ENCODE measurements around the gene NPEPL1. TPM values are rescaled to one million over a fixed set of nuclear protein-coding genes. Genes with fewer than 3 reads are reported as not detected.
"Not testable (repeated sequence)": the region's sequence is repeated elsewhere in the genome, so short reads cannot be mapped to it uniquely, and the experiment has no call there.

NPEPL1 gene
- total and polyA plus RNA-seq, 2 donors: 7.4 to 52.3 TPM

DNA sequence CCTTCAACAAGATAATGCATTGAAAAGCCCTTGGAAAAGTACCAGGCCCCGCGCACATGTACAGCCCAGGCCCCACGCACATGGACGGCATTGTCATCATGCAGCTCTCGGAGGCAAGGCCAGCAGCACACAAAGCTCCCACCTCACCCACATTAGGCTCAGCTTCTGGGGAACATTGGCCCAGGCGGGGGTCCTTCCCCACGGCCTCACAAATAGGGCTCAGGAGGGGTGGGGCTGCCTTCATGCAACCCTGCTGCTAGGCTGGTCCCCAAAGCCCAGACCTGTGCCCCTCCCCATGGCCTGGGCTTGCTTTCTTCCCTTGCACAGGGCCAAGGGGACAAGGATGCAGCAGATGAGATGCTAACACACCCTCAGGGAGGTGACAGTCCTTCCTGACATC, 26.7 kb downstream of the NPEPL1 start:
- no peak for DNase-seq (ENCODE audit: low read depth in 6 of 9, low spot score in 9 of 9)
- H3K4me1 ChIP-seq (ENCODE audit: control insufficient read depth in 2 of 2, insufficient read depth in 2 of 2, low read length in 2 of 2): no peaks in the 10 kb centered on the region
- H3K9me3 ChIP-seq (ENCODE audit: control insufficient read depth in 2 of 2, insufficient read depth in 1 of 2, low read length in 1 of 2): no peaks in the 10 kb centered on the region
- H3K4me3 ChIP-seq (ENCODE audit: low read length in 2 of 2): no peak overlapping the region
- H3K27me3 ChIP-seq (ENCODE audit: control insufficient read depth in 2 of 2, insufficient read depth in 1 of 2, low read length in 1 of 2): peaks cover 0 to 9% of the 10 kb centered on the region in 2 donors
- WGBS: 96% methylated on average over 7 of the region's 7 CpGs
- H3K36me3 ChIP-seq (ENCODE audit: control insufficient read depth in 2 of 2, insufficient read depth in 2 of 2, low read length in 1 of 2): no peaks in the 10 kb centered on the region
- no peak overlapping the region for H3K27ac ChIP-seq (ENCODE audit: low read depth in 1 of 2, low read length in 1 of 2)

DNA sequence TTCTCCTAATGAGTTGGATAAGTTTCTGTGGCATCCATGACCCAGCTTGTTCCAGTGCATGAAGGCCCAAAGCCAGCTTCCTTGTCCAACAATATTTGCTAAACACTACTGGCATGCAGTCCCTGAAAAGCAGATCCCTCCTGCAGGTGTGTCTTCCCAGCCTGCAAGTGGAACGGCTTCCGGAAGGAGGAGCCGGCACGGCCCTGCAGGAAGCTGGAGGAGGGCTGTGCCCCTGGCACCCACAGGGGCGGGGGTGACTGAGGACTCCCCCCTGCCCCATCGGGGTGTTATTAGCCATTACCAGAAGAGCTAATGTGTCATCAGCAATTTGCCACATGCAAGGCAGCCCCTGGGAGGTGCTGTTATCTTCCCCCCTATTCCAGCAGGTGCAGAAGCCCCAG, 27.4 kb downstream of the NPEPL1 start:
- no peak for DNase-seq (ENCODE audit: low read depth in 6 of 9, low spot score in 9 of 9)
- Histone ChIP-seq H3K27me3 (ENCODE audit: control insufficient read depth in 2 of 2, insufficient read depth in 1 of 2, low read length in 1 of 2) (peaks cover 0 to 9% of the 10 kb centered on the region in 2 donors), H3K4me1 (ENCODE audit: control insufficient read depth in 2 of 2, insufficient read depth in 2 of 2, low read length in 2 of 2) (no peaks in the 10 kb centered on the region), H3K9me3 (ENCODE audit: control insufficient read depth in 2 of 2, insufficient read depth in 1 of 2, low read length in 1 of 2) (no peaks in the 10 kb centered on the region), H3K4me3 (ENCODE audit: low read length in 2 of 2) (no peak overlapping the region), H3K27ac (ENCODE audit: low read depth in 1 of 2, low read length in 1 of 2) (no peak overlapping the region), H3K36me3 (ENCODE audit: control insufficient read depth in 2 of 2, insufficient read depth in 2 of 2, low read length in 1 of 2) (no peaks in the 10 kb centered on the region)
- WGBS: 51% methylated on average over 6 of the region's 6 CpGs

DNA sequence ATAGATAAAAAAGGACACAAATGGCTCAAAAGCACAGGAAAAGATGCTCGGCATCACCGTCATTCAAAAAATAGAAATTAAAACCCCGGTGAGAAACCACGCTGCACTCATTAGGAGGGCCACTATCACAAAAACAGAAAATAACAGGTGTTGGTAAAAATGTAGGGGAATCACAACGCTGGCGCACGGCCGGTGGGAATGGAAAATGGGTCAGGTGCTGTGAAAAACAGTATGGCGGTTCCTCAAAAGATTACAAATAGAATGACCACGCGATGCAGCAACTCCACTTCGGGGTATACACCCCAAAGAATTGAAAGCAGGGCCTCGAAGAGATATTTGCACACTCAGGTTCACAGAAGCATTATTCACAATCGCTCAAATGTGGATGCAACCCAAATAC, 28.3 kb downstream of the NPEPL1 start:
- WGBS: 97% methylated on average over 14 of the region's 14 CpGs

DNA sequence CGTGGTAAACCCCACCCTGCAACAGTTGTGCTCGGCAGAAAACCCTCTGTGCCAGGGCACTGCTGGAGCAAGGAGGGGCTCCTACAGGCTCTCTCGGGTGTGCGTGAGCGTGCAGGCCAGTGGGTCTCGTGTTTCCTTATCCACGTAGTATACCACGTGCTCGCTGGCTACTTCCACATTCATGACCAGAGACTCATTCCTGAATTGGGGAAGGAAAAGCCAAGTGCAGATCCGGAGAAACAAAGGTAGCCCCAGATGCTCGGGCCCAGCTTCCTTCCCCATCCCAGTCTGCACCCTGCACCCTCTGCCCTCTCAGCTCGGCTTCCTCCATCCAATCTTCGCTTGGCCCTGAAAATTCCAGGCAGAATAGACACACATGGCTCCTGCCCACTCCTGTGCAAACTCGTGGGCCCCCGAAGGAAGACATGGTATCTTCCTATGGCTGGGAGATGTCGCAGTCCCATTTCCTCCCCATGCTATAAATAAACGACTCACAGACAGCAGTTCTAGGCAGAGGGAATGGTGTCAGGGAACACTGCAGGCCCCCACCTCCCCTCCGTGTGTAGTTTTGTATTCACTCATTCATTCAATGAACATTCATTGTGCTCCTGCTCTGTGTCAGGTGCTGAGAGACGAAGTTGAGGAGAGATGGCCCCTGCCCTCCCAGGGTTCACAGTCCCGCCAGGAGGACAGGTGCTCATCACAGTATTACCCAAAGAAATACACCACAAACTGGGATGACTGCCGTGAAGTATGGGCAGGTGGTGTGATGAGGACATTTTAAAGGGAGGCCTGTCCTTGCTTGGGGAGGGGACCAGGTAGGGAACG, 29.6 kb downstream of the NPEPL1 start:
- Histone ChIP-seq H3K4me1 (ENCODE audit: control insufficient read depth in 2 of 2, insufficient read depth in 2 of 2, low read length in 2 of 2) (no peaks in the 10 kb centered on the region), H3K4me3 (ENCODE audit: low read length in 2 of 2) (no peak overlapping the region), H3K36me3 (ENCODE audit: control insufficient read depth in 2 of 2, insufficient read depth in 2 of 2, low read length in 1 of 2) (no peaks in the 10 kb centered on the region), H3K27ac (ENCODE audit: low read depth in 1 of 2, low read length in 1 of 2) (no peak overlapping the region), H3K9me3 (ENCODE audit: control insufficient read depth in 2 of 2, insufficient read depth in 1 of 2, low read length in 1 of 2) (no peaks in the 10 kb centered on the region), H3K27me3 (ENCODE audit: control insufficient read depth in 2 of 2, insufficient read depth in 1 of 2, low read length in 1 of 2) (peaks cover 0 to 9% of the 10 kb centered on the region in 2 donors)
- WGBS: 61% methylated on average over 22 of the region's 22 CpGs
- DNase-seq (ENCODE audit: low read depth in 6 of 9, low spot score in 9 of 9): no peak

More for the DNA sequence above, 28.3 kb downstream of the NPEPL1 start:
- Histone ChIP-seq H3K36me3 (ENCODE audit: control insufficient read depth in 2 of 2, insufficient read depth in 2 of 2, low read length in 1 of 2) (no peaks in the 10 kb centered on the region), H3K4me1 (ENCODE audit: control insufficient read depth in 2 of 2, insufficient read depth in 2 of 2, low read length in 2 of 2) (no peaks in the 10 kb centered on the region), H3K27me3 (ENCODE audit: control insufficient read depth in 2 of 2, insufficient read depth in 1 of 2, low read length in 1 of 2) (peaks cover 0 to 9% of the 10 kb centered on the region in 2 donors), H3K4me3 (ENCODE audit: low read length in 2 of 2) (no peak overlapping the region), H3K9me3 (ENCODE audit: control insufficient read depth in 2 of 2, insufficient read depth in 1 of 2, low read length in 1 of 2) (no peaks in the 10 kb centered on the region), H3K27ac (ENCODE audit: low read depth in 1 of 2, low read length in 1 of 2) (no peak overlapping the region)
- DNase-seq (ENCODE audit: low read depth in 6 of 9, low spot score in 9 of 9): no peak

DNA sequence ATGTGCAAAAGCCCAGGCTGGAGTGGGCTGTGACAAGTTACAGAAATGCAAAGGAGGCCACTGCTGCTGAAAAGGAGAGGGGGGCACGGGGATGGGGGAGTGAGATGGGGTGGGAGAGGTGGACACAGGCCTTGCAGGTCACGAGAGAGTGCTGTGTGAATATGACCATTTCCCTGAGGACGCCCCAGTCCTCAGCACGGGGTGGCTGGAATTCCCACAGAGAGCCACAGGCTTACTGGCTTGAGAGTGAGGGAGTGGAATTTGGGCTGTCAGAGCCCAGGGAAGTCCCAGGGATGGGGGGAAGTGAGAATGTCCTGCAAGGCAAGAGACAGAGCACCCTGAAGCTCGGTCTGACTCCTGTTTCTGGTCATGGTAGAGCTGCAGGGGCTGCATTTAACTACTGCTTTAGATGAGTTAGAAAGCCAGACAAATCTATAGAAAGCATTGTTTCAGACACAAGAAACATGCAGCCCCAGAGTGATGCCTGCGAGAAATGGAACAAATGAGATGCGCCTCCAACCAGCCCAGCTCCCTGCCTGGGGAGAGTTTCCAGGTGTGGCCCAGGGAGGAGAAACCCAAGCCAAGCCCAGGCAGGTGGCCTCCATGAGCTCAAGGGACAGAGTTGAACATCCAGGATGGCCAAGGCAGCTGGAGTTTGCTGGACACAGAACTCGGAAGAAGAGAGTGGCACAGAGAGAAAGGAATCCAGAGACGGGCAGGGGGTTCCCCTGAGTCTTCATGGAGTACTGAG, 30.5 kb downstream of the NPEPL1 start:
- WGBS: 89% methylated on average over 9 of the region's 9 CpGs

DNA sequence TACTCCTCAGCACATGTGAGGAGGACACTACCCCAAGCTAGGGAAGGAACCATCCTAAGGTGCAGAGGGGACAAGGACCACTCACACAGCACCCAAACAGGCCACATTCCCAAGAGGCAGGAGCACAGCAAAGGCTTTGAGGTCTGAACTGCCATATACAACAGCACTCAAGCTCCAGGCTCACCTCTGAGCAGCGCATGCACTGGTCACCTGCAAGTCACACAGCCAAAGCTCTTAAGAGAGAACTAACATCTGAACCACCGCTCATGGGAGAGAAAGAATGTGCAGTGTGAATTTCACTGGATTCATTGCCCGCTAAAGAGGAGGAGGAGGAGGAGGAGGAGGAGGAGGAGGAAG, 31.0 kb downstream of the NPEPL1 start:
- H3K9me3 ChIP-seq (ENCODE audit: control insufficient read depth in 2 of 2, insufficient read depth in 1 of 2, low read length in 1 of 2): no peaks in the 10 kb centered on the region
- no peak for DNase-seq (ENCODE audit: low read depth in 6 of 9, low spot score in 9 of 9)
- 97% methylated on average over 3 of the region's 3 CpGs for WGBS

More for the DNA sequence above, 30.5 kb downstream of the NPEPL1 start:
- H3K36me3 ChIP-seq (ENCODE audit: control insufficient read depth in 2 of 2, insufficient read depth in 2 of 2, low read length in 1 of 2): no peaks in the 10 kb centered on the region
- peaks cover 0 to 9% of the 10 kb centered on the region in 2 donors for H3K27me3 ChIP-seq (ENCODE audit: control insufficient read depth in 2 of 2, insufficient read depth in 1 of 2, low read length in 1 of 2)
- no peak overlapping the region for H3K27ac ChIP-seq (ENCODE audit: low read depth in 1 of 2, low read length in 1 of 2)
- no peaks in the 10 kb centered on the region for H3K9me3 ChIP-seq (ENCODE audit: control insufficient read depth in 2 of 2, insufficient read depth in 1 of 2, low read length in 1 of 2)
- no peak for DNase-seq (ENCODE audit: low read depth in 6 of 9, low spot score in 9 of 9)
- H3K4me1 ChIP-seq (ENCODE audit: control insufficient read depth in 2 of 2, insufficient read depth in 2 of 2, low read length in 2 of 2): no peaks in the 10 kb centered on the region
- H3K4me3 ChIP-seq (ENCODE audit: low read length in 2 of 2): no peak overlapping the region

DNA sequence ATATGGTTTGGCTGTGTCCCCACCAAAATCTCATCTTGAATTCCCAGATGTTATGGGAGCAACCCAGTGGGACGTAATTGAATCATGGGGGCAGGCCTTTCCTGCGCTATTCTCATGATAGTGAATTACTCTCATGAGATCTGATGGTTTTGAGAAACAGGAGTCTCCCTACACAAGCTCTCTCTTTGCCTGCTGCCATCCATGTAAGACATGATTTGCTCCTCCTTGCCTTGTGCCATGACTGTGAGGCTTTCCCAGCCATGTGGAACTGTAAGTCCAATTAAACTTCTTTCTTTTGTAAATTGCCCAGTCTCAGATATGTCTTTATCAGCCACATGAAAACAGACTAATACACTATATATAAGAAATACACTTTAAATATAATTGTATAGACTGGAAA, 33.6 kb downstream of the NPEPL1 start:
- not testable (repeated sequence) for H3K4me3 ChIP-seq (ENCODE audit: low read length in 2 of 2); H3K4me1 ChIP-seq (ENCODE audit: control insufficient read depth in 2 of 2, insufficient read depth in 2 of 2, low read length in 2 of 2); H3K36me3 ChIP-seq (ENCODE audit: control insufficient read depth in 2 of 2, insufficient read depth in 2 of 2, low read length in 1 of 2); H3K27me3 ChIP-seq (ENCODE audit: control insufficient read depth in 2 of 2, insufficient read depth in 1 of 2, low read length in 1 of 2); H3K27ac ChIP-seq (ENCODE audit: low read depth in 1 of 2, low read length in 1 of 2); DNase-seq (ENCODE audit: low read depth in 6 of 9, low spot score in 9 of 9); H3K9me3 ChIP-seq (ENCODE audit: control insufficient read depth in 2 of 2, insufficient read depth in 1 of 2, low read length in 1 of 2)
- 95% methylated on average over 2 of the region's 2 CpGs for WGBS

More for the DNA sequence above, 31.0 kb downstream of the NPEPL1 start:
- H3K4me1 ChIP-seq (ENCODE audit: control insufficient read depth in 2 of 2, insufficient read depth in 2 of 2, low read length in 2 of 2): no peaks in the 10 kb centered on the region
- H3K4me3 ChIP-seq (ENCODE audit: low read length in 2 of 2): no peak overlapping the region
- H3K36me3 ChIP-seq (ENCODE audit: control insufficient read depth in 2 of 2, insufficient read depth in 2 of 2, low read length in 1 of 2): no peaks in the 10 kb centered on the region
- no peak overlapping the region for H3K27ac ChIP-seq (ENCODE audit: low read depth in 1 of 2, low read length in 1 of 2)
- H3K27me3 ChIP-seq (ENCODE audit: control insufficient read depth in 2 of 2, insufficient read depth in 1 of 2, low read length in 1 of 2): peaks cover 0 to 9% of the 10 kb centered on the region in 2 donors

DNA sequence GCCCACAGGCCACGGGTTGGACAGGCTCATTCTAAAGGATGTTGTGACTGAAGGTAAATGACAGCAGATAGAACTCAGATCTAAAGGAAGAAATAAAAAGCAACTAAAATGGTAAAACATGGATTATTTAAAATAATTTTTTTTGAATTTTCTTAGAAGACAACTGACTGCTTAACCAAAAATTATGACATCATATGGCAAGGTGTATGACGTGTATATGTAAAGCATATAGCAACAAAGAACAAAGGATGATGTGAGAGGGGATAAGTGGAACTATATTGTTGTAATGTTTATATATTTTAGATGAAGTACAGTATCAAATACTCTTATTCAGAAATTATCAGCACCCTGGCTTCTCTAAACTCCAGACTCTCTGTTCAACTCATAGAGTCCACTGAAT, 38.6 kb downstream of the NPEPL1 start:
- H3K36me3 ChIP-seq (ENCODE audit: control insufficient read depth in 2 of 2, insufficient read depth in 2 of 2, low read length in 1 of 2): no peaks in the 10 kb centered on the region
- DNase-seq (ENCODE audit: low read depth in 6 of 9, low spot score in 9 of 9): no peak
- no peaks in the 10 kb centered on the region for H3K9me3 ChIP-seq (ENCODE audit: control insufficient read depth in 2 of 2, insufficient read depth in 1 of 2, low read length in 1 of 2)
- no peaks in the 10 kb centered on the region for H3K27me3 ChIP-seq (ENCODE audit: control insufficient read depth in 2 of 2, insufficient read depth in 1 of 2, low read length in 1 of 2)
- WGBS: 68% methylated on average over 2 of the region's 2 CpGs
- no peak overlapping the region for H3K27ac ChIP-seq (ENCODE audit: low read depth in 1 of 2, low read length in 1 of 2)
- H3K4me1 ChIP-seq (ENCODE audit: control insufficient read depth in 2 of 2, insufficient read depth in 2 of 2, low read length in 2 of 2): no peaks in the 10 kb centered on the region
- H3K4me3 ChIP-seq (ENCODE audit: low read length in 2 of 2): no peak overlapping the region

DNA sequence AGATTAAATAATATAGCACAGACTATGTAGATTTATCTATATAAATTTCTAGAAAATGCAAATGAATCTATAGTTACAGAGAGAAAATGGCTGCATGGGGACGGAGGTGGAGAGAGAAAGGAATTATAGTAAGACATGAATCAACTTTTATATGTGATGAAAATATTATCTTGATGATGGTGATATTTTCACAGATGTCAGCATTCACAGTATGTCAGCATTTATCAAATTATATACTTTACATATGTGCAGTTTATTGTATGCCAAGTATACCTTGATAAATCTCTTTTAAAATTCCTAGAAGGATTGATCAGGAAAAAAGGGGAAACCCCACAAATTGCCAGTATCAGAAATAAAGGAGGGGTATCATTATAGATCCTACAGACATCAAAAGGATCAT, 44.6 kb downstream of the NPEPL1 start:
- no peaks in the 10 kb centered on the region for H3K4me1 ChIP-seq (ENCODE audit: control insufficient read depth in 2 of 2, insufficient read depth in 2 of 2, low read length in 2 of 2)
- H3K4me3 ChIP-seq (ENCODE audit: low read length in 2 of 2): no peak overlapping the region
- 96% methylated on average over 1 of the region's 1 CpG for WGBS
- no peaks in the 10 kb centered on the region for H3K27me3 ChIP-seq (ENCODE audit: control insufficient read depth in 2 of 2, insufficient read depth in 1 of 2, low read length in 1 of 2)
- H3K27ac ChIP-seq (ENCODE audit: low read depth in 1 of 2, low read length in 1 of 2): no peak overlapping the region
- no peaks in the 10 kb centered on the region for H3K36me3 ChIP-seq (ENCODE audit: control insufficient read depth in 2 of 2, insufficient read depth in 2 of 2, low read length in 1 of 2)
- H3K9me3 ChIP-seq (ENCODE audit: control insufficient read depth in 2 of 2, insufficient read depth in 1 of 2, low read length in 1 of 2): no peaks in the 10 kb centered on the region
- DNase-seq (ENCODE audit: low read depth in 6 of 9, low spot score in 9 of 9): no peak

All from thymus (tissue), 11 donors.